HG03521 (cell line): Measurements from ENCODE around the gene GSTM5.
"Not testable (repeated sequence)": the region's sequence is repeated elsewhere in the genome, so short reads cannot be mapped to it uniquely, and the experiment has no call there.

Source experiments
- ATAC-seq: cut with Tn5 transposase; IDR thresholded peaks from one replicate; pipeline ENCODE4 v1.9.1; 2021; ENCODE audit warnings: mild to moderate bottlenecking, moderate library complexity; ENCODE audit not compliant: unreplicated experiment

Gene GSTM5

DNA sequence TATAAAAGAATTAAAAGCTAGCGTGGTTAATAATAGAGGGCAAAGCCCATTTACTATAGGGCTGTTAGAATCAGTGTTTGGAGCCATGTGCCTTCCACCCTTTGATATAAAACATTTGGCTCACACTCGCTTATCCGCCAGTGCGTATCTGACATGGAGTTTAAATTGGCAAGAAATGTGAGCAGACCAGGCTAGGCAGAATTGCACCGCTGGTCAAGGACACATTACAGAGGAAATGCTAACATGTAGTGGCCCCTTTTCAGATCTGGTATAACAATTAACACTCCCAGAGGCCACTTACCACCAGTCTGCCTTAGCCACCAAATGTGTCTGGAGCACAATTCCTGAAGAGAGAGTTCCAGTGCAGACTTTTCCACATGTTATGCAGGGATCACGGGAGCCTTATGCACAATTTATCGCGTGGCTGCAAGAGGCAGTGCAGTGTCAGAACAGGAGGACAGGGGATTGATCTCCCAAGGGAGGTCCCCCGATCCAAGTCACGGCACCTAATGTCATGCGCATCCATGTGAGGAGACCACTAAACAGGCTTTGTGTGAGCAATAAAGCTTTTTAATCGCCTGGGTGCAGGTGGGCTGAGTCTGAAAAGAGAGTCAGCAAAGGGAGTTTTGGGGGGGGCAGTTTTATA, 14.8 kb downstream of the GSTM5 start:
- ATAC-seq = no peak

DNA sequence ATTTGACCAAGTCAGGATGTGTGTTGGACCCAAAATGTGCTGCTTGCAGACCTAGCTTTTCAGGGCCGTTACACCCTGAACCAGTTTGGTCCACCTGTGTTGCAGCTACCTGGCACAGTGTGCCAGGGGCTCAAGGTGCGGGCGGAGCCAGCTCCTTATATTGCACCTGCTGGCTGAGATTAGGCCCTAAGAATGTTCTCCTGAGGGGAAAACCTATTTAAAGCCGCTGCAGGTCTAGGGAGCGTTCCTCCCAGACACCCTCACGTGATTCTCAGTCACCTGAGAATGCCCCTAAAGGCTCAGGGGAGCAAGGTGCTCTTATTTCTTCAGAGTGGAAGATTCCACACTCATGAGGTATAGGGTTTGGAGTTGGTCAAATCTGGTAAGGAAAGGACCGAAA, 16.8 kb downstream of the GSTM5 start:
- no peak for ATAC-seq

DNA sequence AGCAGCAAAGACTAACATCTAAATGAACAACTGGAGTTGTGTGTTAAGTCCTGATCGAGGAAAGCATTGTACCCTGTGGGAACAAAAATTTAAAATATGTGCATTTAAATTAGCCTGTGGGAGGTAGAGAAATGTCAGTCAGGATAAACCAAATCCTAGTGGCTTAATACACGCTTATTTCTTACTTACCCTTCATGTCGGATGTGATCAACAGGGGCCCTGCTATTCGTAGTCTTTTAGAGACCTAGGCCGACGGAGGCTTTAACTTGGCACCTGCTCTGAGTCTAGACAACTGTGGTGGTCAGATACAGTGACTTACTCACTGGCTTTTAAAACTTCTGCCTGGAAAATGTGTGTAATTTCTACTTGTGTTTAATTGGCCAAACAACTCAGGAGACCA, 18.6 kb downstream of the GSTM5 start:
- no peak for ATAC-seq

DNA sequence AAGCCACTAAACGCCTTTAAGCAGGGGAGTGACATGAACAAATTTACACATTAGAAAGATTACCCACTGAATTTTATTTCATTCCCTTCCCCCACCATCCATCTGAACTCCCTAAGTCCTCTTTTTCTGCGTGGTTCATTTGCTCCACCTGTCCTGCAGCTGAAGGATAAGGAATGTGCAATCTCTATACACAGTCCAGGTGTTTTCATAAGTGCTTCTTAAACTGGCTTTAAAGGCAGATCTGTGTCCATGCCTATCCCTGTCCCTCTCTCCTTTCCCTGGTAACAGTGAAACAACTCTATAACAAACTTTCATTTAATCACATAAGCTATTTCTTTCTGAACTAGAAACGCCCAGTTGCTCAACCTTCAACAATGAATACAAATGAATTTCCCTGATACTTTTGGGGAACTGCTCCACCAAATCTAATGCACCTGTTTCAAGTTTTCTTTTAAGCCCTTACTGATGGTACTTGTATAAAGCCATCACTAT, 20.4 kb downstream of the GSTM5 start:
- no peak for ATAC-seq

DNA sequence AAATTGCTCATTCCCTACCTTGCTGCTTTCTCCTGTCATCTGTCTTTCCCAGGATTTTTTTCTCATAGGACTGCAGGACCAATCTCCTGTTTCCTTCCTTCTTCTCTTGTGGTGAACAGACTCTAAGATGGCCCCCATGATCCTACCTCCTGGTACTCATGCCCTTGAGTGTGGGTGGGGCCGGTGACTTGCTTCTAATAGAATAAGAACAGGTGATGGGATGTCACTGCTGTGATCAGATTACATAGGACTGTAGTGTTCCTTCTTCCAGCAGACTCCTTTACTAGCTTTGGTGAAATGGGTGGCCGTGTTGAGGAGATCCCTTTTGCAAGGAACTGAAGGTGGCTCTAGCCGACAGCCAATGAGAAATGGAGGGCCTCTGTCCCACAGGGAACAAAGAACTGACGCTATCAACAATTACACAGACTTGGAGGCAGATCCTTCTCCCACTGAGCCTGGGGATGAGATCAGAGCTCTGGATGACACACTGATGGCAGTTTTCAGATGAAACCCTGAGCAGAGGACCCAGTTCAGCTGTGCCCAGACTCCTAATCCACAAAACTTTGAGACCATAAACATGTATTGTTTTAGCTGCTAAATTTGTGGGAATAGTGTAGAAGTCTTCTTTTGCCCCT, 21.3 kb downstream of the GSTM5 start:
- no peak for ATAC-seq

DNA sequence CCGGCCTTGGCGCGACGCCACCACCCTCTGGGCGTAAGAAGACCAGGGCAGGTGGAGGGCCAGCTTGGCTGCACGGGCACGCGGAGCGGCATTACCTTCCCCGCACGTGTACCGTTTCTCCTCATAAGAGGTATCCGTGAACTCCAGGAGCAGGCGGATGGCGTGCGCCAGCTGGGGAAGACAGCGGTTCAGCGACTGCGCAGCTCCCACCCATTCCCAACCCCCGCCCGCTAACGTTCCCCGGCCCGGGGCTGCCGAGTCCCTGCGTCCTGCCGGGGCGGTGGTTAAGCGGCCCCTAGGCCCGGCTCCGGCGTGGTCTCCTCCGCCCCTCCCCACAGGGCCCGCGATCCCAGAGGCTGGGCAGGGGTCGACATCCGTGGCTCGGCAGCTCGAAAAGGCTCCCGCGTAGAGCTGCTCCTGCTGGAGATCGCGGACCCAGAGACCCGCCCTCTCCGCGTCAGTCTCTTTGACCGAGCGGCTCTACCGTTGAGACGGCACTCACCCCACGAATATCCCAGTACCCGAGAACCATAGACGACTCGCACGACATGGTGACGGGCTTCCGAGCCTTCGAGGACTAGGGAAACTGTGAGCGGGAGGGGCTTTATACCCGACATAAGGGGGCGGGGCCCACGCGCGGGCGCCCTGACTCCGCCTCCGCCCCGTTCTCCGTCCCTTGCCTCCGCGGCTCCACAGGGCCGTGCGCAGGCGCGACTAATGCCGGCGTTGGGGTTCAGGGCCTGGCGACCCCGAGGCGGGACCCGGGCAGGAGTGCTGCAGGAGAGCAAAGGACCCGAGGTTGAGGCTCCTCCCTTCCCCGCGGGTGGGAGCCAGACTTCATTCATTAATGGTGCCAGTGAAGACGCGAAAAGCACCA, 27.9 kb downstream of the GSTM5 start:
- ATAC-seq = peak; percentile 71

DNA sequence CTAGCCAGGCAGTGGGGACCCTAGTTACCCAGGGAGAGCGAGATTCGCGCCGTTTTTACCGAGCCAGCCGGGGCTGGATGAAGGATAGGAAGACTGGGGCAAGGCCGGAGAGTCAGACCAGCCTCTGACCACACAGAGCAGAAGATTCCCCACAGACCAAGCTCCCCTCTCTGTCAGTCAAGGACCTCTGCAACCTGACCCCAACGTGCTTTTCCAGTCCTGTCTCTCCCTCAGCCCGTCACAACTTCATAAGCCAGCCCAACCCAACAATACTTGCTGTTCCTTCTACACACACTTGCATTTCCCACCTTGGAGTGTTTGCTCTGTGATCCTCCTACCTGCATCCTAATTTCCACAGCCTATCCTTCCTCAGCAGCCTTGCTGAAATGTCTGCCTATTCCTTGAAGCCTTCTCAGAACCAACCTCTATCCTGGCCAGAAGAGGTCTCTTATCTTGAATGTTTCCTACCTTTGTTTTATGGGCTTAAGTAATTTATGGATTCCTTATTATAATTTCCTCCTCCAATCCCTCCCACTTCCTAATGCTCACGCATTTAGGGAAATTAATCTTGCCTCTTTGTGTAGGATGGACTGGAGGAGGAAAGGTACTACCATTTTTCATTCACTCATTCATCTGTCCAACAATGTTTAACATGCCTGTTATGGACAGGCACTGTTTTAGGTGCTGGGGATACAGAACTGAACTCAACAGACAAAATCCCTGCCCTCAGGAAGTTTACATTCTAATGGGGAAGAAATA, 28.7 kb downstream of the GSTM5 start, which contains the start of gene GSTM3:
Gene GSTM3, minus strand, starts transcription at position 424 of the 759 bp plus-strand sequence. CDS start 751 bp downstream, outside the sequence.
- ATAC-seq = peak; percentile 15

DNA sequence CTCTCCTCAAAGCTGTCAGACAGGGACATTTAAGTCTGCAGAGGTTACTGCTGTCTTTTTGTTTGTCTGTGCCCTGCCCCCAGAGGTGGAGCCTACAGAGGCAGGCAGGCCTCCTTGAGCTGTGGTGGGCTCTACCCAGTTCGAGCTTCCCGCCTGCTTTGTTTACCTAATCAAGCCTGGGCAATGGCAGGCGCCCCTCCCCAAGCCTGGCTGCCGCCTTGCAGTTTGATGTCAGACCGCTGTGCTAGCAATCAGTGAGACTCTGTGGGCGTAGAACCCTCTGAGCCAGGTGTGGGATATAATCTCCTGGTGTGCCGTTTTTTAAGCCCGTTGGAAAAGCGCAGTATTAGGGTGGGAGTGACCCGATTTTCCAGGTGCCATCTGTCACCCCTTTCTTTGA, 36.3 kb downstream of the GSTM5 start:
- ATAC-seq = not testable (repeated sequence)

DNA sequence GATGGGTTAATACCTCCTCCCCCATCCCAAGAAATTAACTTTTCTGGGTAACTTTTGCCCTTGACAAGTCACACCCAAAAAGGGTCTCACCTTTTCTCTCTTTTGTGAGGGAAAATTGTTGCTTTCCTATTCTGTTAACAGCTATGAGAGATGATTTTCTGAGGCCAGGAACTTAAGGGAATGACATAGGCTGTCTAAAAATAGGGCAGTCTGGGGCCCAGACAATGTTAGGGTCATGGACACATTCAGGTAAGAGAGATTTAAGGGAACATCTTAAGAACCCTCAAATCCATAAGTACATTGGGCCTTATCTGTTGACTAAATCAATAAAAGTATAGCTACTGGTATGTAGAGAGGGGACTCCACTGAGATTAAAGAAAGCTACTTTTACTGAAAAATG, 37.2 kb downstream of the GSTM5 start:
- ATAC-seq = no peak

DNA sequence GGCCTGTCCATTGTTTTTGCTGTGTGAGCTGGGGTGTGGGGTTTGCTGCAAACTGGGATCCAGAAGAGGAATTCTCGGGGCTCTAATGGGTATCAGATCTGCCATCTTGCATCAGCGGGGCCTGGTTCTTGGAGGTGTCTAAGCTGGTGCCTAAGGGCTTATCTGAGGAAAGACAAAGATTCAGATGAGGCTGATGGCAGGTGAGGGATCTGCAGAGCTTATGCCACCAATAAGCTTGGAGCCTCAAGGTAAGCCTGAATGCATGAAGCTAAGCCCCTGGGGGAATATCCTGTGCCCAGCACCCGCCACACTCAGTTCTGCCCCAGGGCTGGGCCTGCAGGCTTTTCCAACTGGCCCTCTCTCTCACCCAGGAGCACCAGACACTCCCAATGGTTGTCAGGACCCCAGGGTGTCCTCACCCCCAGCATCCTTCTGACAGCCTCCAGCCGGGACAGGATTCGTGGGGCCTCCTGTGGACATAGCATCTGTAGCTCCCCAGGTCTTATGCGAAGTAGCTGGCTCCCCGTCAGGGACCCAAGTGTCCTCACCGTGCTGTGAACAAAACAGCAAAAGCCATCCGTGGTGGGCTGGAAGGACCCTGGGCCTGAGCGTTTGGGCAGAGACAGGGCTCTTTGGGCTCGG, 38.3 kb downstream of the GSTM5 start:
- no peak for ATAC-seq

DNA sequence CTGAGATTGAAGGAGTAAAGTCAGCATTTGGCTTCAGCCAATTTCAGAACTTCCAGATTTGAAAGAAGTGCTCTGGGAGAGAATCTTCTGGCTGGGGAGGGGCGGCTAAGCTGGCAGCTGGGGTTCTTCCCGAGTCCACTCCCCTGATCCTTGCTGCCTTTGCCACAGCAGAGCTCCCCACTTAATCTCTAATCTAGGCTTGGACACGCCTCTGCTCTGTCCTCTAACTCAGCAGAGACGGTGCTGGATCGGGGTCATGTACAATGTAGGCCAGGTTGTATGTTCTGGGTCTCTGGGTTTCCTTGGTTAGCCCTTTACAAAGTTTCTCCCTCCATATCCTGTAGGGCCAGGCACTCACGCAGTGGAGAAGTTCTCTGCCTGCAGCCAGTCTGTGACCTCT, 38.9 kb downstream of the GSTM5 start:
- no peak for ATAC-seq

DNA sequence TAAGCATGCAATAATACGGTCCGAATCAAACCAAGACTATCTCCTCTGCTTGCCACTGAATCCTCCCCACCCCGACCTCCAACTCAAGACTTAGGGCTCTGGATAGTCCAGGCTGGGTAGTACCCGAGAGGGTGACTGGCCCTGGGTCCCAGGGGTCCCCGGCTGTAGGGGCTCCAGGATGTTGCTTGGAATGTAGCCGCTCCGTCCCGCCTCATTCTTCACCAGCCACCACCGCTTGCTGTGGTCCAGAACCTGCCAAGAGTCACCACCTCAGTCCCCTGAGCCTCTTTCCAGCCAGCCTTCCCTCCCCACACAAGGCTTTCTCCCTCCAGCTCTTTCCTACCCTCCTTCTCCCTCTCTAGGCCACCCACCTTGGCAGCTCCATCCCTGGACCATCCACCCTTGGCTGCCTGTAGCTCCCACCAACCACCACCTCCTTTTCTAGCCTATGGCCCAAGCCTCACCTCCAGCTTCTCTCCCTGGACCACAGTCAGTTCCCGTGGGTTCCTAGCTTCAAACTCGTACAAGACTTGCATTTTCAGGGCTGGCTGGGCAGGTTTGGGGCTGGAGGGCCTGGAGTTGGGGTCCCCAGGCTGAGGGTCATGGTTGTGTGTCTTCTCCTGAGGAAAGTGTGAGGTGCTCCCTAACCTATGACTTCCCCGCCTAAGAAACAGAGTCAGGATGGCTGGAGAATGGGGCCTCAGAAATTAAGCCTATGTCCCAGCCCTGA, 39.6 kb downstream of the GSTM5 start:
- ATAC-seq = no peak

DNA sequence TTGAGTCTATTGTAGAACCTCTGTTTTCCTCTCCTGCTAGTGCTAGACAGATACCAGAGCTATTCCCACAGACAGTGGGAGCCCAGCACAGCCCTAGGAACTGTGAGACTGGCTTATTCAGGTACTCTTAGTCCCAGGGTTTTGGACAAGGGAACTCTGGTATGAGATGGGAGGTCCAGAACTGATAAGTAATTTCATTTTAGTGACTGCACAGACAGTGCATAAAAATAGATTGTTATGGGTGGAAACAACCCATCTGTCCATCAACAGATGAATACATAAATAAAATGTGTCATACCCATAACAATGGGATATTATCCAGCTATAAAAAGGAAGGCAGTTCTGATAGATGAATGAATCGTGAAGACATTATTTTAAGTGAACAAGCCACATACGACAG, 42.7 kb downstream of the GSTM5 start:
- no peak for ATAC-seq

DNA sequence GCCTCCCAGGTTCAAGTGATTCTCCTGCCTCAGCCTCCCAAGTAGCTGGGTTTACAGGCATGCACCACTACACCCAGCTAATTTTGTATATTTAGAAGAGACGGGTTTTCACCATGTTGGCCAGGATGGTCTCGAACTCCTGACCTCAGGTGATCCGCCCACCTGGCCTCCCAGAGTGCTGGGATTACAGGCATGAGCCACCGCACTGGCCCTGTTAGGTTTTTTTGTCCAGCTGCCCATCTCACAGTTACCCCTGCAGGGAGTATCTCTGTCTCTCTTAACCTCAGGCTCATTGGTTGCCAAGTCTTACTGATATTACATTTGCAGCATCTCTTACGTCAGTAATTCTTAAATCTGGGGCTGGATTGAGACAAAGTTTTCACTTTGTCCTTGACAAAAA, 44.3 kb downstream of the GSTM5 start:
- not testable (repeated sequence) for ATAC-seq

DNA sequence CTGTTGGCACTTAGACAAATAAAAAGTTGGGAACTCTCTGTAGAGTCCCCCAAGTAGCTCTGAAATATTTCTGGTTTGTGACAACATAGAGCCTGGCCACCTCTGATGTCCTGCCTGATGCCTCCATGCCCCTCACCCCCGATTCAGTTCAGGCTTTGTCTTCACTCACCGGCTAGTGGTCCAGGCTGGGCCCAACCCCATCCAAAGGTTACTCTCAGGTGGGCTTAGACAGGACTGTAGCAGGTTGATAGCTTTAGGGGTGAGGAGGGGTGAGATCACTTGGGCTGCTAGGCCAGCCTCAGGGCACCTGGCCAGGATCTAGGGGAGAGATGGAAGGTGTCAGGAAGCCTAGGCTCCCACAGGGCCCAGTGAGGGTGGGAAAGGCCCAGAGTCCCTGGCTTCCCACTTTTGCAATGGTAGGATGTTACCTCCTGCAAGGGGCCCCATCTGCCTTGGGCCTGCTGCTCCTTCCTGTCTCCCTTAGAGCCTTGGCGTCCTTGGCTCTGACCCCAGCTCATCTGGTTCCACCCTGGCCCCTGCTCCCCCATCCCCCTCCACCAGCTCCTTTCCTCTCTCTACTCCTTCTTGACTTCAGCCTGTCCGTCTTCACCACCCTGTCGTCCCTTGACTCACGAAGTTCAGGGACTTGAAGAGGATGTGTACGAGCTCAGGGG, 44.9 kb downstream of the GSTM5 start:
- no peak for ATAC-seq

DNA sequence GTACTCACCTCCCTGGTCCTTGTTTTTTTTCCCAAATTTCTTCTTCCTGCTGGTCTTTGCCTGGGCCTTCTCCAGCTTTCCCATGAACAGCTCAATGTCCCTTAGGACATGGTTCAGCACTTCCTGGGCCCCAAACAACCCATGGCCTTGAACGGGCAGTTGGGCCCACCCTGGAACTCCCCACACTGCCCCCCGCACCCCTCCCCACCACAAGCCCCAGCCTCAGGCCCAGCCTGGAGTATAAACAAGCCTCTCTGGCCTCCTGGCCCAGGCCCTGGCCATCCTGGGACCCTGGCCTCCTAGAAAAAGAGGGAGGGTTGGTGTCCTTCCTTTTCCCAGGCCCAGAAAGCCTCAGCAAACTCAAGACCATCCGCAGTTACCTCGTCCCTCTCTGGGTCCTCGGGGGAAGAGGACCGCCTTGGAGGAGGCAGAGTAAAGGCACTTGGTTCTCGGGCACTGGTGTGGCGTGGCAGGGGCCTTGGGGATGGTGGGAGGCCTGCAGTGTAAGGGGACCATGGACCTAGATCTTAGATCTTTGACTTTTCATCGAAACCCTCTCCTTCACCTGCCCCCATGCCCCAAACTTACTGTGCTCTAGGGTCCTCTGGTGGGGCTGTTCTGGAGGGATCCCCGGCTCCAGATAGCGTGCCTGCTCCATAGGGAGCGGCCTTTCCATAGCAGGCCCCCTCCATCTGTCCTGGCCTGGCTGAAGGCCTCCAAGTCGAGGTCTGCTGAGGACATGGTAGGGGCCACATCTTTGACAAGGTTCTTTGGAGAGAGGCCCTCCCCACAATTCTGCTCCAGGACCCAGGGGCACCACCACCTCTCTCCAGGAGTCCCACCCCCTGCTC, 46.1 kb downstream of the GSTM5 start:
- ATAC-seq = no peak

DNA sequence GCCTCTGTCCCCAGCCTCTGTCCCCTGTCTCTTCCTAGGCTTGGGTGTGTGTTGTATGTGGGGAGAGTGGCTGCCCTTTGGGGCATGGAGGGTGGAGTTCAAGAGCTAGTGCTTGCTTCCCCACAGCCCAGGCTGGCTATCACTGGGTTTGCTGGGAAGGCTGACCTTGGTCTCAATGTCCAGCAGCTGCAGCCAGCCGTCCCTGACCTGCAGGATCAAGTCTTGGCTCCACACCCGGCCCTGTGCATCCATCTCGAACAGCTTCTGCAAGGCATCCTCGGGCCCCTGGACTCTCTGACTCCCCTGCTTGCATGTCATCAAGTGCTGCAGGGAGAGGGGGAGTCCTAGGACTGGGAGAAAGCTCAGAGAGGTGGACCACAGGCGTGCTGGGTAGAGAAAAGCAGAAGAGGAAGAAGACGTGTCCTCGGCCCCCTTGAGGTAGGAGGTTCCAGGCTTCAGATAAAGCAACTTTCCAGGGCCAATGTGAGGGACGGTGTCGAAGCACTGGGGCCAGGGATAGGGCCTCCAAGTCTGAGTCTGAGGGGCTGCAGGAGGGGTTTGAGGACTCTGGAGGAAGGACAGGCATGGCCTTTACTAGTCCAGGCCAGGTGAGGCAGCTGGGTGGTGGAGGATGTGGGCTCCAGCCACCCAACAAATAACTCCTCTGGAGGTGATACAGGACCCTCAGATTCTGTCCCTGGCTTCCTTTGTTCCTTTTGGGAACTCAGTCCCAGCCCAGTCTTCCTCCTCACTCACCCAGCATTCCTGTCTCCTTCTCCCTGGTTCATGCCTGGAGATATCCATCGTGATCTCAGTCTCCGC, 47.7 kb downstream of the GSTM5 start:
- no peak for ATAC-seq
